ENCODE data around the gene EMILIN1. TPM values are rescaled to one million over a fixed set of nuclear protein-coding genes. Genes with fewer than 3 reads are reported as not detected.

EMILIN1 gene
- total and polyA plus RNA-seq, 2 donors (not counting 3 experiments of a cell fraction or from before 2014, with no cell fraction given): 11.7 to 16.6 TPM

GRCh38 chr2:27094353-27094984 lies 16.1 kb downstream of the EMILIN1 start:
- no peaks in the 10 kb centered on the region for H3K27me3 ChIP-seq (ENCODE audit: control insufficient read depth in 2 of 2, insufficient read depth in 2 of 2, low read length in 2 of 2)
- BruUV-seq (replicated peaks): no TSS peak
- H3K27ac ChIP-seq (ENCODE audit: insufficient read depth, low read depth, low read length): no peak overlapping the region
- DNase-seq (ENCODE audit: low read depth, low spot score) (no peak), FAIRE-seq (no peak)
- ChIA-PET CTCF (interaction anchor here (1.7 kb wide), 1 partner anchor 185 kb away, joined by 4 read pairs; no protein-coding TSS in a partner anchor), POLR2A (no interaction called here)
- no peaks in the 10 kb centered on the region for H4K20me1 ChIP-seq (replicated peaks; ENCODE audit: control insufficient read depth, extremely low read depth, insufficient read depth, low read length)
- no peaks in the 10 kb centered on the region for H3K4me1 ChIP-seq (ENCODE audit: control insufficient read depth, extremely low read depth, insufficient read depth, low read length)
- no peaks in the 10 kb centered on the region for H3K9me1 ChIP-seq (replicated peaks; ENCODE audit: control insufficient read depth, extremely low read depth, insufficient read depth, low read length)
- H3K36me3 ChIP-seq (ENCODE audit: control insufficient read depth in 2 of 2, extremely low read depth in 1 of 2, insufficient read depth in 2 of 2, low read length in 2 of 2): no peaks in the 10 kb centered on the region
- TF ChIP-seq POLR2A (IDR thresholded peaks at IDR 0.05; ENCODE audit: low read depth, low read length) (no peak), EZH2 (IDR thresholded peaks at IDR 0.05; ENCODE audit: borderline replicate concordance, low read depth, low read length, severe bottlenecking) (no peak), GATA2 (IDR thresholded peaks at IDR 0.05; ENCODE audit: insufficient read depth, insufficient read length, low read depth, low read length) (no peak), MYC (IDR thresholded peaks at IDR 0.05; ENCODE audit: low read depth, low read length) (no peak), MAX (IDR thresholded peaks at IDR 0.05; ENCODE audit: insufficient read depth, insufficient read length) (no peak), FOS (IDR thresholded peaks at IDR 0.05; ENCODE audit: borderline replicate concordance, insufficient read depth, low read length) (no peak), JUN (IDR thresholded peaks at IDR 0.05; ENCODE audit: borderline replicate concordance, insufficient read depth, insufficient read length, low read depth) (no peak), POLR2AphosphoS5 (IDR thresholded peaks at IDR 0.05; ENCODE audit: insufficient read depth, low read depth, low read length) (no peak)
- TF ChIP-seq, protein P1, sequence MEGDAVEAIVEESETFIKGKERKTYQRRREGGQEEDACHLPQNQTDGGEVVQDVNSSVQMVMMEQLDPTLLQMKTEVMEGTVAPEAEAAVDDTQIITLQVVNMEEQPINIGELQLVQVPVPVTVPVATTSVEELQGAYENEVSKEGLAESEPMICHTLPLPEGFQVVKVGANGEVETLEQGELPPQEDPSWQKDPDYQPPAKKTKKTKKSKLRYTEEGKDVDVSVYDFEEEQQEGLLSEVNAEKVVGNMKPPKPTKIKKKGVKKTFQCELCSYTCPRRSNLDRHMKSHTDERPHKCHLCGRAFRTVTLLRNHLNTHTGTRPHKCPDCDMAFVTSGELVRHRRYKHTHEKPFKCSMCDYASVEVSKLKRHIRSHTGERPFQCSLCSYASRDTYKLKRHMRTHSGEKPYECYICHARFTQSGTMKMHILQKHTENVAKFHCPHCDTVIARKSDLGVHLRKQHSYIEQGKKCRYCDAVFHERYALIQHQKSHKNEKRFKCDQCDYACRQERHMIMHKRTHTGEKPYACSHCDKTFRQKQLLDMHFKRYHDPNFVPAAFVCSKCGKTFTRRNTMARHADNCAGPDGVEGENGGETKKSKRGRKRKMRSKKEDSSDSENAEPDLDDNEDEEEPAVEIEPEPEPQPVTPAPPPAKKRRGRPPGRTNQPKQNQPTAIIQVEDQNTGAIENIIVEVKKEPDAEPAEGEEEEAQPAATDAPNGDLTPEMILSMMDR (IDR thresholded peaks at IDR 0.05; ENCODE audit: extremely low read depth in 1 of 2, insufficient read depth in 1 of 2, low read depth in 1 of 2, low read length in 2 of 2): no peak
- H3K4me2 ChIP-seq (ENCODE audit: insufficient read depth, low read length): no peak overlapping the region
- no peaks in the 10 kb centered on the region for H3K79me2 ChIP-seq (ENCODE audit: control insufficient read depth, insufficient read depth, low read length)
- no peaks in the 10 kb centered on the region for H3K9me3 ChIP-seq (replicated peaks; ENCODE audit: control insufficient read depth, insufficient read depth, low read length)
- no peak overlapping the region for H3K9ac ChIP-seq (replicated peaks; ENCODE audit: extremely low read depth, insufficient read depth, low read length)
- H2AFZ ChIP-seq (ENCODE audit: low read depth, low read length): no peak overlapping the region
- dilution Hi-C loops (cut with MboI; ENCODE audit: extremely low pct_ligation_motif_present, low sequenced_read_pairs): no loop called here
- intact Hi-C loops (cut with micrococcal nuclease): no loop called here
- no peak overlapping the region for H3K4me3 ChIP-seq (replicated peaks in 1 of 3; ENCODE audit: insufficient read depth in 1 of 3, low read depth in 1 of 3, low read length in 3 of 3)

All from endothelial cell of umbilical vein (primary cell).